Neural crest cell (in vitro differentiated cells): Measurements from ENCODE around the gene WASF2. TPM values are rescaled to one million over a fixed set of nuclear protein-coding genes. Genes with fewer than 3 reads are reported as not detected.
A peak's percentile ranks its signal among the peaks of the same experiment; 100 is the strongest.
"Not testable (repeated sequence)": the region's sequence is repeated elsewhere in the genome, so short reads cannot be mapped to it uniquely, and the experiment has no call there.

Experiments used
- DNase-seq: peaks from one replicate; pipeline ENCODE4 v3.0.0; 2021; ENCODE audit warnings: low read depth, mixed read lengths, low spot score
- H3K27ac Mint-ChIP-seq: one replicate; pipeline ENCODE4 v1.8.0; 2021; ENCODE audit warnings: mild to moderate bottlenecking, mixed read lengths; ENCODE audit not compliant: unreplicated experiment
- H3K27me3 Mint-ChIP-seq: 2 replicates; pipeline ENCODE4 v1.8.0; 2021; ENCODE audit warnings: low read depth, mild to moderate bottlenecking, mixed read lengths
- H3K36me3 Mint-ChIP-seq: 2 replicates; pipeline ENCODE4 v1.8.0; 2021; ENCODE audit warnings: low read depth, mild to moderate bottlenecking, mixed read lengths
- H3K4me1 Mint-ChIP-seq: 2 replicates; pipeline ENCODE4 v1.8.0; 2021; ENCODE audit warnings: mixed read lengths
- H3K4me3 Mint-ChIP-seq: one replicate; pipeline ENCODE4 v1.8.0; 2021; ENCODE audit warnings: mild to moderate bottlenecking, mixed read lengths
- H3K9me3 Mint-ChIP-seq: 2 replicates; pipeline ENCODE4 v1.8.0; 2021; ENCODE audit warnings: mixed read lengths
- CTCF ChIP-seq: fragments of 200-600 bp; sonication (generic); conservative IDR thresholded peaks from 2 replicates; pipeline ENCODE4 v1.5.0; 2021; ENCODE audit warnings: antibody characterized with exemption, mild to moderate bottlenecking
- total RNA-seq: library from RNA; stranded (reverse); gene quantifications from 2 replicates; pipeline ENCODE4 v1.2.1, GENCODE V29; 2021

Gene WASF2
- total RNA-seq, 1 donor from 2014 or later = 81.9 TPM

GRCh38 chr1:27391511-27392095 is 98.4 kb downstream of the WASF2 start:
- Mint-ChIP-seq H3K27me3 (peaks cover 3% of the 10 kb centered on the region), H3K36me3 (no peaks in the 10 kb centered on the region), H3K9me3 (no peaks in the 10 kb centered on the region), H3K27ac (no peak overlapping the region), H3K4me1 (peaks cover 21% of the 10 kb centered on the region), H3K4me3 (peak overlapping the region; percentile 28)
- DNase-seq = no peak
- no peak for TF ChIP-seq CTCF

- Mint-ChIP-seq H3K4me3 (peak overlapping the region; percentile 12), H3K27me3 (peaks cover 7% of the 10 kb centered on the region), H3K9me3 (no peaks in the 10 kb centered on the region), H3K4me1 (peaks cover 14% of the 10 kb centered on the region), H3K27ac (no peak overlapping the region), H3K36me3 (no peaks in the 10 kb centered on the region)
- DNase-seq = peak; percentile 47
- TF ChIP-seq CTCF = peak; percentile 89
Measured at GRCh38 chr1:27388337-27389005, 101.5 kb downstream of the WASF2 start.

GRCh38 chr1:27384797-27385196 is 105.2 kb downstream of the WASF2 start:
- not testable (repeated sequence) for H3K36me3 Mint-ChIP-seq, H3K4me1 Mint-ChIP-seq, DNase-seq, H3K27ac Mint-ChIP-seq, H3K9me3 Mint-ChIP-seq, H3K4me3 Mint-ChIP-seq
- H3K27me3 Mint-ChIP-seq = peaks cover 25% of the 10 kb centered on the region

- Mint-ChIP-seq H3K27ac (no peak overlapping the region), H3K27me3 (peaks cover 24% of the 10 kb centered on the region), H3K4me1 (no peaks in the 10 kb centered on the region), H3K9me3 (no peaks in the 10 kb centered on the region), H3K36me3 (no peaks in the 10 kb centered on the region), H3K4me3 (no peak overlapping the region)
- no peak for TF ChIP-seq CTCF
- no peak for DNase-seq
Measured at GRCh38 chr1:27383661-27384060, 106.3 kb downstream of the WASF2 start.

GRCh38 chr1:27383039-27383605 is 106.8 kb downstream of the WASF2 start, which contains the start of gene CD164L2:
TSS of gene CD164L2 (minus strand) at chr1:27383333. CDS start at chr1:27383239, 94 bp downstream.
- no peaks in the 10 kb centered on the region for H3K36me3 Mint-ChIP-seq
- H3K27ac Mint-ChIP-seq = no peak within 1 kb of the TSS
- H3K4me1 Mint-ChIP-seq = no peaks in the 10 kb centered on the region
- DNase-seq = no peak
- no peaks in the 10 kb centered on the region for H3K9me3 Mint-ChIP-seq
- no peak for TF ChIP-seq CTCF
- H3K4me3 Mint-ChIP-seq = no peak within 1 kb of the TSS
- H3K27me3 Mint-ChIP-seq = peaks cover 22% of the 10 kb centered on the region
